Measurements from ENCODE around the gene HSD17B10.
"Not testable (repeated sequence)": the region's sequence is repeated elsewhere in the genome, so short reads cannot be mapped to it uniquely, and the experiment has no call there.

The HSD17B10 gene

GRCh38 chrX:53433651-53434639, at the start of gene HSD17B10:
TSS of gene HSD17B10 (minus strand) at chrX:53434370. CDS start at chrX:53434345, 25 bp downstream.
- peak; percentile 87 for DNase-seq

- DNase-seq = no peak
Observed at GRCh38 chrX:53483416-53483815, 49.2 kb upstream of the HSD17B10 start.

- DNase-seq = peak; percentile 38
Observed at GRCh38 chrX:53481816-53482465, 47.8 kb upstream of the HSD17B10 start.

- no peak for DNase-seq
Observed at GRCh38 chrX:53481093-53481492, 46.9 kb upstream of the HSD17B10 start.

GRCh38 chrX:53479301-53479700, 45.1 kb upstream of the HSD17B10 start:
- no peak for DNase-seq

GRCh38 chrX:53476371-53476770, 42.2 kb upstream of the HSD17B10 start:
- no peak for DNase-seq

- DNase-seq = no peak
Observed at GRCh38 chrX:53474707-53475106, 40.5 kb upstream of the HSD17B10 start.

GRCh38 chrX:53471346-53471745, 37.2 kb upstream of the HSD17B10 start:
- no peak for DNase-seq

- not testable (repeated sequence) for DNase-seq
Observed at GRCh38 chrX:53468659-53469058, 34.5 kb upstream of the HSD17B10 start.

- DNase-seq = no peak
Observed at GRCh38 chrX:53458082-53458481, 23.9 kb upstream of the HSD17B10 start.

GRCh38 chrX:53456254-53456653, 22.1 kb upstream of the HSD17B10 start:
- DNase-seq = no peak

- no peak for DNase-seq
Observed at GRCh38 chrX:53452812-53453211, 18.6 kb upstream of the HSD17B10 start.

- DNase-seq = no peak
Observed at GRCh38 chrX:53449632-53450031, 15.5 kb upstream of the HSD17B10 start.

- no peak for DNase-seq
Observed at GRCh38 chrX:53447441-53447840, 13.3 kb upstream of the HSD17B10 start.

- no peak for DNase-seq
Observed at GRCh38 chrX:53445977-53446376, 11.8 kb upstream of the HSD17B10 start.

- DNase-seq = no peak
Observed at GRCh38 chrX:53442322-53442631, 8.1 kb upstream of the HSD17B10 start.

GRCh38 chrX:53441531-53442321, 7.6 kb upstream of the HSD17B10 start:
- DNase-seq = peak; percentile 69

- no peak for DNase-seq
Observed at GRCh38 chrX:53440621-53441517, 6.7 kb upstream of the HSD17B10 start.

GRCh38 chrX:53440101-53440500, 5.9 kb upstream of the HSD17B10 start:
- DNase-seq = peak; percentile 17

GRCh38 chrX:53438832-53439230, 4.7 kb upstream of the HSD17B10 start:
- no peak for DNase-seq

- DNase-seq = no peak
Observed at GRCh38 chrX:53438174-53438831, 4.1 kb upstream of the HSD17B10 start.

- DNase-seq = no peak
Observed at GRCh38 chrX:53437206-53437605, 3.0 kb upstream of the HSD17B10 start.

All from NCI-H2107 (cell line).